Heart left ventricle (tissue), 16 donors: ENCODE measurements around the gene MCM8. TPM values are rescaled to one million over a fixed set of nuclear protein-coding genes. Genes with fewer than 3 reads are reported as not detected.

Experiments
- ATAC-seq, 4 donors: fragments of 200-7000 bp; cut with Tn5 transposase; one replicate each; pipeline ENCODE4 v1.9.1; 2020 to 2022; ENCODE audit warnings: moderate library complexity in 4 of 4, mild to moderate bottlenecking in 3 of 4, moderate number of reproducible peaks in 1 of 4
- DNase-seq, 5 donors: peaks; one replicate each; pipeline ENCODE4 v3.0.0-alpha.2; 2020
- H3K27ac ChIP-seq, 12 donors: fragments of 200-600 bp; sonication (generic) in 4 of 12; one replicate each; pipeline versions ENCODE4 v1.5.0 to v1.8.0; 2016 to 2022; ENCODE audit warnings: mild to moderate bottlenecking in 2 of 12
- H3K27me3 ChIP-seq, 9 donors: fragments of 200-600 bp; sonication (generic) in 2 of 9; one replicate each; pipeline versions ENCODE4 v1.5.1 to v1.8.0; 2016 to 2022; ENCODE audit warnings: mild to moderate bottlenecking in 3 of 9
- H3K36me3 ChIP-seq, 9 donors: fragments of 200-600 bp; sonication (generic) in 2 of 9; one replicate each; pipeline versions ENCODE4 v1.5.0 to v1.8.0; 2018 to 2022; ENCODE audit warnings: mild to moderate bottlenecking in 2 of 9
- H3K4me1 ChIP-seq, 12 donors: fragments of 200-600 bp; sonication (generic) in 4 of 12; one replicate each; pipeline versions ENCODE4 v1.5.0 to v1.8.0; 2016 to 2022; ENCODE audit warnings: mild to moderate bottlenecking in 3 of 12
- H3K4me3 ChIP-seq, 12 donors: fragments of 200-600 bp; sonication (generic) in 4 of 12; one replicate each; pipeline versions ENCODE4 v1.5.0 to v1.8.0; 2017 to 2022; ENCODE audit warnings: mild to moderate bottlenecking in 9 of 12, moderate library complexity in 4 of 12
- H3K9me3 ChIP-seq, 12 donors: fragments of 200-600 bp; sonication (generic) in 4 of 12; one replicate each; pipeline versions ENCODE4 v1.5.0 to v1.8.0; 2016 to 2022; ENCODE audit warnings: mild to moderate bottlenecking in 1 of 12
- POLR2A ChIP-seq, 2 donors: fragments of 450-650 bp; IDR thresholded peaks; one replicate each; pipeline ENCODE4 v1.6.1; 2017; ENCODE audit warnings: antibody characterized with exemption in 2 of 2, mild to moderate bottlenecking in 2 of 2, moderate library complexity in 2 of 2
- WGBS, 4 donors: extraction: QIAGEN DNeasy Blood & Tissue Kit in 2 of 4; methylation state at CpG; one replicate each; pipeline versions ENCODE4 v1.1.5 to v1.1.7; 2013 to 2018; 5-methylcytosine and 5-hydroxymethylcytosine counted together
- intact Hi-C, 10 donors: fragments of 100-400 bp; cut with DNase I; formaldehyde crosslinking; loops; one replicate each; pipeline versions ENCODE4 v1.11.1 to v1.14.2; 2022
- polyA plus RNA-seq, 2 donors: library from polyadenylated mRNA; stranded (reverse); fragments of 200-250 nt; gene quantifications; one replicate each; pipeline ENCODE4 v1.2.3, GENCODE V29; 2013
- total RNA-seq, 9 donors: library from RNA; depleted of rRNA in 2 of 9; stranded (reverse); fragments of >200 nt in 2 of 9; fragmentation: NEBNext Ultra II Directional in 3 of 9; extraction: Animal tissue kit (Norgen Biotek cat#: 25700) in 3 of 9; gene quantifications; one replicate each; pipeline versions ENCODE4 v1.1.0 to v1.2.4, GENCODE V29; 2016 to 2023
- TF ChIP-seq, protein P1 (sequence below), 12 donors: fragments of 200-600 bp; sonication (generic) in 4 of 12; IDR thresholded peaks; one replicate each; pipeline versions ENCODE4 v1.5.0 to v1.8.0; 2018 to 2022; ENCODE audit warnings: antibody characterized with exemption in 12 of 12, mild to moderate bottlenecking in 5 of 12
- donor health status: ischemic (EF 13 %, LVEDD 7.1; RV severe dilation, severe dysfunction).
- donor health status: healthy with polysubstance abuse.
- donor health status: DM: no; HTN: yes; CAD: no.
- donor health status: DM: no; HTN: no; CAD: no.
- donor health status: ischemic (EF 25% LVEDD 6.9; RV normal size, moderate dysfunction).
- donor health status: ischemic (EF 25% LVEDD 5.7; RV mildly dilated, moderate dysfunction).
- donor health status: healthy.
- donor health status: DM: yes; HTN: yes; CAD: no.
- donor health status: ischemic (EF 35%, LVEDD 5.7; RV mildly dilated, moderate dysfunction).
- donor health status: nonischemic (EF 11% LVEDD 7.7; RV severe dilation, severe dysfunction).
- donor health status: DM: yes; HTN: yes; CAD: no.
- donor health status: PGD.
- donor health status: ischemic (EF 29% LVEDD 5.4; RV normal size, mild dysfunction).
- donor health status: nonischemic (EF 23%, LVEDD 6.1; RV moderate dilation, normal function).

The MCM8 gene
- total and polyA plus RNA-seq, 11 donors: 1.8 to 8.7 (median 6.5) TPM

DNA sequence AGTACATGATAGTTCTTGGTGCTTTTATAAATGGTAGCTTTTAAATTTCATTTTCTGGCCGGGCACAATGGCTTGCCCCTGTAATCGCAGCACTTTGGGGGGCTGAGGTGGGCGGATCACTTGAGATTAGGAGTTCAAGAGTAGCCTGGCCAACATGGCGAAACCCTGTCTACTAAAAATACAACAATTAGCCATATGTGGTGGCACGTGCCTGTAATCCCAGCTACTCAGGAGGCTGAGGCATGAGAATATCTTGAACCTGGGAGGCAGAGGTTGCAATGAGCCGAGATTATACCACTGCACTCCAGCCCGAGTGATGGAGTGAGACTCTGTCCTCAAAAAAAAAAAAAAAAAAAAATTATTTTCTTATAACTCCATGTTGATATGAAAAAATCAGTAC, 67.4 kb downstream of the MCM8 start:
- H3K27ac ChIP-seq: no peak overlapping the region
- intact Hi-C loops: no loop called here
- ATAC-seq: peak in 2 of 4 donors; percentile 20 to 38
- 69 to 78% (median 75%) methylated on average over 7 of the region's 7 CpGs for WGBS, 4 donors
- peaks cover 0 to 64% (median 49%) of the 10 kb centered on the region in 9 donors for H3K36me3 ChIP-seq
- no peak for DNase-seq
- no peak overlapping the region for H3K4me3 ChIP-seq
- peaks cover 0 to 5% (median 0%) of the 10 kb centered on the region in 12 donors for H3K4me1 ChIP-seq
- TF ChIP-seq, protein P1, sequence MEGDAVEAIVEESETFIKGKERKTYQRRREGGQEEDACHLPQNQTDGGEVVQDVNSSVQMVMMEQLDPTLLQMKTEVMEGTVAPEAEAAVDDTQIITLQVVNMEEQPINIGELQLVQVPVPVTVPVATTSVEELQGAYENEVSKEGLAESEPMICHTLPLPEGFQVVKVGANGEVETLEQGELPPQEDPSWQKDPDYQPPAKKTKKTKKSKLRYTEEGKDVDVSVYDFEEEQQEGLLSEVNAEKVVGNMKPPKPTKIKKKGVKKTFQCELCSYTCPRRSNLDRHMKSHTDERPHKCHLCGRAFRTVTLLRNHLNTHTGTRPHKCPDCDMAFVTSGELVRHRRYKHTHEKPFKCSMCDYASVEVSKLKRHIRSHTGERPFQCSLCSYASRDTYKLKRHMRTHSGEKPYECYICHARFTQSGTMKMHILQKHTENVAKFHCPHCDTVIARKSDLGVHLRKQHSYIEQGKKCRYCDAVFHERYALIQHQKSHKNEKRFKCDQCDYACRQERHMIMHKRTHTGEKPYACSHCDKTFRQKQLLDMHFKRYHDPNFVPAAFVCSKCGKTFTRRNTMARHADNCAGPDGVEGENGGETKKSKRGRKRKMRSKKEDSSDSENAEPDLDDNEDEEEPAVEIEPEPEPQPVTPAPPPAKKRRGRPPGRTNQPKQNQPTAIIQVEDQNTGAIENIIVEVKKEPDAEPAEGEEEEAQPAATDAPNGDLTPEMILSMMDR (IDR thresholded peaks at IDR 0.05): no peak
- no peak for TF ChIP-seq POLR2A (IDR thresholded peaks at IDR 0.05)
- no peaks in the 10 kb centered on the region for H3K9me3 ChIP-seq
- H3K27me3 ChIP-seq: no peaks in the 10 kb centered on the region

DNA sequence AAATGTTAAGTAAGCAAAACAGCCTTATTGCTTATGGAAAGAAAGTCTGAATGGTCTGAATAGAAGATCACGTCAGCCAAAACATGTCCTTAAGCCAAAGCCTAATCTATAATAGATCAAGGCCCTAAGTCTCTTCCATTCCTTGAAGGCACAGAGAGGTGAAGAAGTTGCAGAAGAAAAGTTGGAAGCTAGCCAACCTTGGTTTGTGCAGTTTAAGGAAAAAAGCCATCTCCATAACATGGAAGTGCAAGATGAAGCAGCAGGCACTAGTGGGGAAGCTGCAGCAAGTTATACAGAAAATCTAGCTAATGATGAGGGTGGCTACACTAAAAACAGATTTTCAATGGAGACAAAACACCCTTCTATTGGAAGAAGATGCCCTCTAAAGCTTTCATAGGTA, 74.3 kb downstream of the MCM8 start:
- H3K36me3 ChIP-seq: peaks cover 0 to 44% (median 29%) of the 10 kb centered on the region in 9 donors
- DNase-seq: no peak
- no peaks in the 10 kb centered on the region for H3K27me3 ChIP-seq
- intact Hi-C loops: no loop called here
- WGBS, 4 donors: 97 to 100% (median 99%) methylated on average over 1 of the region's 1 CpG
- TF ChIP-seq, protein P1 (IDR thresholded peaks at IDR 0.05): no peak
- TF ChIP-seq POLR2A (IDR thresholded peaks at IDR 0.05): no peak
- ATAC-seq: no peak
- peaks cover 0 to 12% (median 4%) of the 10 kb centered on the region in 12 donors for H3K9me3 ChIP-seq
- H3K4me1 ChIP-seq: peaks cover 0 to 19% (median 7%) of the 10 kb centered on the region in 12 donors
- no peak overlapping the region for H3K4me3 ChIP-seq
- H3K27ac ChIP-seq: no peak overlapping the region

DNA sequence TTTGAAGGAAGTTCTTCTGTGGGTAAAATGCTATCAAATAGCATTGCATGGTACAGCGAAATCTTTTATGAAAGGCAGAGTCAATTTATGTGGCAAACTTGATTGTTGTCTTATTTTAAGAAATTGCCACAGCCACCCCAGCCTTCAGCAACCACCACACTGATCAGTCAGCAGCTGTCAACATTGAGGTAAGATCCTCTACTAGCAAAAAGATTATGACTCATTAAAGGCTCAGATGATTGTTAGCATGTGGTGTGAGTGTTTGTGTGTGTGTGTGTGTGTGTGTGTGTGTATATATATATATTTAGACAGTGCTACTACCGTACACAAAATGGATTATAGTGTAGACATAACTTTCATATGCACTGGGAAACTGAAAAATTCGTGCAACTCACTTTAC, 75.6 kb downstream of the MCM8 start:
- TF ChIP-seq, protein P1 (IDR thresholded peaks at IDR 0.05): no peak
- no peak for TF ChIP-seq POLR2A (IDR thresholded peaks at IDR 0.05)
- Histone ChIP-seq H3K9me3 (peaks cover 0 to 12% (median 4%) of the 10 kb centered on the region in 12 donors), H3K27me3 (no peaks in the 10 kb centered on the region), H3K27ac (no peak overlapping the region), H3K4me1 (peaks cover 0 to 26% (median 9%) of the 10 kb centered on the region in 12 donors), H3K36me3 (peaks cover 0 to 44% (median 28%) of the 10 kb centered on the region in 9 donors), H3K4me3 (no peak overlapping the region)
- no peak for DNase-seq
- 73 to 85% (median 83%) methylated on average over 3 of the region's 3 CpGs for WGBS, 4 donors
- ATAC-seq: peak in 3 of 4 donors; percentile 54 to 66 (median 59)
- intact Hi-C loops: no loop called here

DNA sequence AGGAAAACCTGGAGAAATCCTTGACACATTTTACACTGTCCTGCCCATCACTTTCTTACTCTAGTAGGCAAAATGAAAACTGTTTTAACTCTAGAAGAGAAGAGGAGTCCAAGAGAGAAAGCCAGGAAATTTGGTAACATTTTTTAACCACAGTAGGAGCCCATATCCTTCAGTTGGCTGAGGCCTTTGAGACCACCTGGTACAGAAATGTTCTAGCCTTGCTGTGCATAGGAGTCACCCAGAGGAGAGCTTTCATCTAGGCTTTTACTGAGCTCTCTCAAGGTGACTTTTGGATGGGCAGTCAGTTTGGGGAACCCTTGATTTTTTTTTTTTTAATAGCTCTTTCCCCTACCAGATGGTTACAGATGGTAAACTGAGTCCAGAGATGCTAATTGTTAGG, 78.4 kb downstream of the MCM8 start:
- DNase-seq (no peak), ATAC-seq (peak in 1 of 4 donors; percentile 23)
- H3K36me3 ChIP-seq: peaks cover 0 to 46% (median 29%) of the 10 kb centered on the region in 9 donors
- intact Hi-C loops: no loop called here
- TF ChIP-seq, protein P1 (IDR thresholded peaks at IDR 0.05): no peak
- no peak for TF ChIP-seq POLR2A (IDR thresholded peaks at IDR 0.05)
- peaks cover 0 to 47% (median 14%) of the 10 kb centered on the region in 12 donors for H3K4me1 ChIP-seq
- H3K4me3 ChIP-seq: no peak overlapping the region
- no peaks in the 10 kb centered on the region for H3K27me3 ChIP-seq
- H3K27ac ChIP-seq: no peak overlapping the region
- peaks cover 0 to 12% (median 4%) of the 10 kb centered on the region in 12 donors for H3K9me3 ChIP-seq
